Fibroblast of the aortic adventitia (primary cell): ENCODE measurements around the gene FSTL4. TPM values are rescaled to one million over a fixed set of nuclear protein-coding genes. Genes with fewer than 3 reads are reported as not detected.

Experiments
- DNase-seq: peaks from one replicate; pipeline ENCODE4 v3.0.0-alpha.2; 2010; ENCODE audit warnings: low read depth
- H3K4me3 ChIP-seq: 2 replicates; pipeline ENCODE4 v1.5.1; 2011; ENCODE audit warnings: low read depth, mild to moderate bottlenecking, control low read depth, low read length, moderate library complexity
- total RNA-seq: library from RNA; depleted of rRNA; stranded (reverse); fragments of >200 nt; gene quantifications from 2 replicates; pipeline ENCODE4 v1.2.3, GENCODE V29; 2012; ENCODE audit warnings: low replicate concordance
- TF ChIP-seq, protein P1 (sequence below): IDR thresholded peaks from 2 replicates; pipeline ENCODE4 v1.5.1; 2011; ENCODE audit warnings: mild to moderate bottlenecking, low read length, control low read depth, inconsistent platforms; ENCODE audit not compliant: insufficient read depth

FSTL4 gene
- total RNA-seq, 1 donor: not detected

DNA sequence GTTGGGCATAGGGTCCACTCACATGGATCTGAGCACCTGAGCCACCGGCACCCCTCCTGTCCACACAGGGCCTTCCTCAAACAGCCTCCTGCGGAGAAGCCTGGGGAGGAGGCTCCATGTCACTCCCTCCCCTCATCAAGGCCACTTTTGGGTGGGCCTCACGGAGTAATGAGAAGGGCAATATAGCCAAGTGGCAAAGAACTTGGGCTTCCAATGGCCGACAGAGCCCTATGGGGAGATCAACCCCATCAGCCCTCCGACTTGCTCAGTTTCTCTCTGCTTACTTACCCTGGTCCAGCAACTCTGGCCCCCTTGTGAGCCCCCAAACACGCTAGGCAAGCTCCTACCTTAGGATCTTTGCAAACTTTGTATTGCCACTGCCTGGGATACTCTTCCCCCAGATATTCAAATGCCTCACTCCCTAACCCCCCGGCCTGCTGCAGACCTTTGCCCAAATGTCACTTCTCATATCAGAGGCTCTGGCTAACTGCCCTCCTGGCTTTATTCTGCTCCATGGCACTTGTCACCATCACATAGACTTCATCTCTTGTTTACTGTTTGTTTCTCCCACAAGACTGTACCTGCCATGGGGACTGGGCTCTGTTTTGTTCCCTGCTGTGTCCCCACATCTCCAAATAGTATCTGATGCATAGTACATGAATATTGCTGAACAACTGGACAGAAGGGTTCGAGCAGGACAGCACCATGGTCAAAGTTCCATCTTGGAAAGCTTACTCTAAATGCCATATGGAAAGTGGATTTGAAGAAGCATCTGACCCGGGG, 220.8 kb downstream of the FSTL4 start:
- TF ChIP-seq, protein P1, sequence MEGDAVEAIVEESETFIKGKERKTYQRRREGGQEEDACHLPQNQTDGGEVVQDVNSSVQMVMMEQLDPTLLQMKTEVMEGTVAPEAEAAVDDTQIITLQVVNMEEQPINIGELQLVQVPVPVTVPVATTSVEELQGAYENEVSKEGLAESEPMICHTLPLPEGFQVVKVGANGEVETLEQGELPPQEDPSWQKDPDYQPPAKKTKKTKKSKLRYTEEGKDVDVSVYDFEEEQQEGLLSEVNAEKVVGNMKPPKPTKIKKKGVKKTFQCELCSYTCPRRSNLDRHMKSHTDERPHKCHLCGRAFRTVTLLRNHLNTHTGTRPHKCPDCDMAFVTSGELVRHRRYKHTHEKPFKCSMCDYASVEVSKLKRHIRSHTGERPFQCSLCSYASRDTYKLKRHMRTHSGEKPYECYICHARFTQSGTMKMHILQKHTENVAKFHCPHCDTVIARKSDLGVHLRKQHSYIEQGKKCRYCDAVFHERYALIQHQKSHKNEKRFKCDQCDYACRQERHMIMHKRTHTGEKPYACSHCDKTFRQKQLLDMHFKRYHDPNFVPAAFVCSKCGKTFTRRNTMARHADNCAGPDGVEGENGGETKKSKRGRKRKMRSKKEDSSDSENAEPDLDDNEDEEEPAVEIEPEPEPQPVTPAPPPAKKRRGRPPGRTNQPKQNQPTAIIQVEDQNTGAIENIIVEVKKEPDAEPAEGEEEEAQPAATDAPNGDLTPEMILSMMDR: no peak
- H3K4me3 ChIP-seq: no peak overlapping the region
- DNase-seq: no peak

DNA sequence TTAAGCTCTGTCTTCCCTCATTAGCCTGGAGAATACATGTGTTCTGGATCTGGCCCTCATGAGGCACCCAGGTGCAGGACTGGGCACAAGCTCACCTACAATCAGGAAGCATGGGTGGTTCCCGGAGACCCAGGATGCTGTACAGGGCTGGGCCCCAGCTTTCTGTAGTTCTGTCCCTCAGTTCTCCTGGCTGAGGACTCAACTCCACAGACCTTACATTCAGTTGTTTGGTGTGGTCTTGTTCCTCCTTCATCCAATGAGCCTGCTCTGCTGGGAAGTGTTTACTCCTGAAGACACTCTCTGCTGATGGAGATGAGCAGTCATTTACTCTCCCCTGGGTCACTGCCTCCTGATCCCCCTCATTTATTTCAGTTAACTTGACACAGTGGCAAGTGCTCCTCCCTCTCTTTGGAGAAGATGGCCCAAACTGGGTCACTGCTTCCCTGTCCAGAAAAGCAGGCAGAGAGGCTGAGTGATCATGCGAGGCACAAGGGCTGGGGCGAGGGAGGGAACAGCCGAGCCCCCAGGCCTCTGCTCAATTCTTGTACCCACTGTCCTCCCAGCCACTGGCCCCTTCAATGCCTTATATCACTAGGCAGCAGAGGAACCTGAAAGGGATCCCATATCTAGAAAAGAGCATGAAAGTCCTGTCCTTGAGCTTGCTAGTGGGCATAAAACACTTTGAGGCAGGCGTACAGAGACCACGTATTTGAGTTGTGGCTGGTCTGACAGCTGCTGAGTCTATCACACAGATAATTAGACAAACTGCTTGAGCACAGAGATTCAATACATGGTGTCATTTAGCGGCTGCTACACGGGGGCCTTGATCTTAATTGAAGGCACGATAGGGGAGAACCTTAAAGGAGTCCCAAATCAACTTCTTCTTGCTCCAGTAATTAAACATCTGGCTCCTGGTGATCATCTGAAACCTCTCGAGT, 221.7 kb downstream of the FSTL4 start:
- DNase-seq: no peak
- no peak overlapping the region for H3K4me3 ChIP-seq
- TF ChIP-seq, protein P1: no peak

DNA sequence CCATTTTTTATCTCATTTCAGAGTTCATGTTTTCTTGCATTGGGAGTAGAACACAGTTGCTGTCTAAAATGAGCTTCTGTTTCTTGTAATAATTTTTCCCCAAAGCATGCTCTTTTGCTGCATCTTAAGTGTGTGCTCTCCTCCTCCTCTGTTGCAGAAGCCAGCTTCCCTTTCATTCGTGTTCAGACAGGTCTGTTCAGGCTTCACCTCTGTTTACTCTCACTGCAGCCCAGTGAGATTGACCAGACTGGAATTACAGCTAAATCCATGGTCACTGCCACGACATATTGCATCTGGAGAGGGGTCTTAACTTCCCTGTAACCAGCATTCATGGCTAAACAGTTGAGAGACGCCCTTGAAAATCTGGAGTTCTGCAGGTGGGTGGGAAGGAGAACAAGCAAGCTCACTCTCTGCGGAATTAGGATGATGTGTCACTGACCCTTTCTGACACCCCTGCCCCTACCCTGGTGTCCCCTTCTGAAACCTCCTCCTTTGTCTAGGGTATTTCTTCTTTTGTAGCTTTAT, 223.2 kb downstream of the FSTL4 start:
- DNase-seq: no peak
- TF ChIP-seq, protein P1: no peak
- H3K4me3 ChIP-seq: no peak overlapping the region

DNA sequence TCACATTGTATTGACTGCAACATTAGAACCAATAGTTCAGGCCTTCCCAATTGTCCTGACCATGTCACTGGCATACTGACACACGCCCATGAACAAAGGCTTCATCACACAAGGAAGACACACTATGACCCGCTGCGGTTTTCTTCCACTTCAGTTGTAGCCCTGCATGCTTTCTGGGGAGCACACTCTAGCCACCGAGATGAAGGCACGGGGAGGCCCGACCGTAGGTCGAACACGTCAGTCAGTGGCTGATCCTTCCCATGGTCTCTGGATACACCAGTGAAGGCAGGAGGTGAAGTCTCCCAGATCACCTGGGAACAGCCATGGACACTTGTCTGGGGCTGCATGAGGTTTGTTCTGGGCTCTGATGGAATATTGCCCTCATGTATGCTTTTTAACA, 224.7 kb downstream of the FSTL4 start:
- TF ChIP-seq, protein P1: no peak
- no peak for DNase-seq
- no peak overlapping the region for H3K4me3 ChIP-seq

DNA sequence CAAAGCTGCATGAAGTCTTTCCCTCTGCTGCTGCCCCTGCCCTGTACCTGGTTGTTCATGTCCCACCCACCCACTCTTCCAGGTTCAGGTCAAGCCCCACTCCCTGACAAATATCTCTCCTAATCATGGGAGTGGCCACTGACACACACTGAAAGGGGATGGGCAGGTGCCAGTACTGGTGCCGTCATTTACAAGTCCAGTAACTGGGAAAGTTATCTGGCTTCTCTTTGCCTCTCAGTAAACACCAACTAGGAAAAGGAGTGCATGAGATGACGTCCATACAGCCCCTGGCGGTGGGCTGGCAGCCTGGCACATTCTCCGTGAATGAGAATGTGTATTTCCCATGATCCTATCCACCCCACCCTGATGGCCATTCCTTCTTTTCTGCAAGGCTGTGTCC, 225.2 kb downstream of the FSTL4 start:
- no peak for DNase-seq
- TF ChIP-seq, protein P1: no peak
- no peak overlapping the region for H3K4me3 ChIP-seq

DNA sequence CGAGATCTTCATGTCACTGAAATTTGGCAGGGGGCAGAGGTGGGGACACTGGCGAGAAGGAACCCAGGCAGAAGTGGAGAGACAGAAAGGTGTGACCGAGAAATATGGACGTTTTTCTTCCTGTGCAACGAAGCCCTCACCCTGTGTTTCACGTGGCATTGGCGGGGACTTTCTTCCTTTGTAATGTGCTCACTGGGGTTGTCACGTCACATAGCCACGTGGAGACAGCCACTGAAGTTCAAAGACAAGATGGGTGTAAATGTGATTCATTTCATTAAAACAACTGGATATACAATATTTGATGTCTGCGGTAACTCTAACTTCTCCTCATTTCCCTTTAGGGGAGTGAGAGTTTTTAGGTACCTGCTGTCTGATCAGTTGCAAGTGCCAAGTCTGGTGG, 225.7 kb downstream of the FSTL4 start:
- TF ChIP-seq, protein P1: no peak
- no peak overlapping the region for H3K4me3 ChIP-seq
- no peak for DNase-seq
